Kasumi-1 (cell line): ENCODE data around the gene VIL1.

ENCODE experiments used
- DNase-seq, 2 experiments: peaks; one replicate each; lab custom pipeline; 2025; lab: John Stamatoyannopoulos, UW

The VIL1 gene

DNA sequence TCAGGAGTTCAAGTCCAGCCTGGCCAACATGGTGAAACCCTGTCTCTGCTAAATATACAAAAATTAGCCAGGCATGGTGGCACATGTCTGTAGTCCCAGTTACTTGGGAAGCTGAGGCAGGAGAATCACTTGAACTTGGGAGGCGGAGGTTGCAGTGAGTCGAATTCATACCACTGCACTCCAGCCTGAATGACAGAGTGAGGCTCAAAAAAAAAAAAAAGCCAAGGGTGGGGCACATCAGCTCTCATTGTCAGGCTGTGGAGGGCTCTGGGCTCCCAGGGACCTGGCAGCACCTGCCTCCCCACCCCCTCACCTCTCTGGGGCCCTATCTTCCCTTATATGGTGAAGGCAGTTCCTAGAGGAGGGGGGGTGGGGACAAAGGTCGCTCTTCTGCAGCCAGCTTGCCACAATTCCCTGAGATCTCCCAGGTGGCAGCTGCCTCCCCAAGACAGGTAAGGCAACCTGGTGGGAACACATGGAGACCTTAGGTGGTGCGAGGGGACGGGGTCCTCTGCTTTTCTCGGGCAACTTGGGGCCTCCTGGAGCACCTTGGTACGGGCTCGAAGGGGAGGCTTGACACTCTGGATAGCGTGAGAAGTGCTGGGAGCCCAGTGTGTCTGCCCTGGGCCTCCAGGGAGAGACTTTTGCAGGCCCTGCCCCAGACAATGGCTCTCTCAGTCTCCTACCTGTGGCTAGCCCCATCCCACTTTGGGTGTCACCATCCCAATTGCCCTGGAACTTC lies at the start of gene VIL1:
Gene VIL1 (plus strand): TSS at position 407 of the 742 bp plus-strand sequence. CDS start 4,656 bp downstream, outside the sequence.
- no peak for DNase-seq

- no peak for DNase-seq
These were observed 49.6 kb upstream of the VIL1 start for GRCh38 chr2:218369330-218369729.

GRCh38 chr2:218370410-218371063 lies 48.4 kb upstream of the VIL1 start:
- peak; percentile 10 to 13 for DNase-seq

- no peak for DNase-seq
These were observed 47.0 kb upstream of the VIL1 start for GRCh38 chr2:218371983-218372350.

DNA sequence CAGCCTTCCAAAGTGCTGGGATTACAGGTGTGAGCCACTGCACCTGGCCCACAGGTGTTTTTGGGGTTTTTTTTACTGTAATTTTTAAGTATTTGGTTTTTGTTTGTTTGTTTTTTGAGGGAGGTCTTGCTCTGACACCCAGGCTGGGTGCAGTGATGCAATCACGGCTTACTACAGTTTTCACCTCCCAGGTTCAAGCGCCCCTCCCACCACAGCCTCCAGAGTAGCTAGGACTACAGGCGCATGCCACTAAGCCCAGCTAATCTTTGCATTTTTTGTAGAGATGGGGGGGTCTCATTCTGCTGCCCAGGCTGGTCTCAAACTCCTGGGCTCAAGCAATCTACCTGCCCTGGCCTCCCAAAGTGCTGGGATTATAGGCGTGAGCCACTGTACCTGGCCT lies 44.1 kb upstream of the VIL1 start:
- DNase-seq: no peak

DNA sequence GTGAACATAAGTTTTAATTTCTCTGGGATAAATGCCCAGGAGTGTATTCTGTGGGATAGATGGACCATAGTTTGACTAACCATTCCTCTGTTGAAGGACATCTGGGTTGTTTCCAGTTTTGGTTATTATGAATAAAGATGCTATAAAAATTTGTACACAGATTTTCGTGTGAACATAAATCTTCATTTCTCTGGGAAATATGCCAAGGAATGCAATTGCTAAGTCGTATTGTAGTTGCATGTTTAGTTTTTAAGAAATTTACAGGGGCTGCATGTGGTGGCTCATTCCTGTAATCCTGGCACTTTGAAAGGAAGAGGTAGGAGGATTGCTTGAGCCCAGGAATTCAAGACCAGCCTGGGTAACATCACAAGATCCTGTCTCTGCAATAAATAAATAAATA lies 43.7 kb upstream of the VIL1 start:
- DNase-seq: no peak

DNA sequence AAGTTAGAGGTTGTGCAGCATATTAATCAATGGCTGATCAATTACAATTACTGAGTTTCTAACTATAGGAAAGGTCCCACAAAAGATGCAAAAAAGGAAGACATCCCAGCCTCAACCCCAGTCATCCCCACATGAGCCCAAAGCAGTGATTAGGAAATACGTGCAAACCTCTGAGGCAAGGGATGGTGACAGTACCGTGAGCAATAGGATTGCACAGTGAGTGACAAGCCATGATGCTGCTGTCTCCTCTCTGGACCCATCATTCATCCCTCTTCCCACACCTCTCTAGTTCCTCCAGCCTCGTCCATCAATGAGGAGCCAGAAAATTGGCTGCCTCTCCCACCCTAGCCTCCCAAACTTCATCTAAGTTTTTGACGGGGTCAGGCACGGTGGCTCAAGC lies 40.9 kb upstream of the VIL1 start:
- no peak for DNase-seq

DNA sequence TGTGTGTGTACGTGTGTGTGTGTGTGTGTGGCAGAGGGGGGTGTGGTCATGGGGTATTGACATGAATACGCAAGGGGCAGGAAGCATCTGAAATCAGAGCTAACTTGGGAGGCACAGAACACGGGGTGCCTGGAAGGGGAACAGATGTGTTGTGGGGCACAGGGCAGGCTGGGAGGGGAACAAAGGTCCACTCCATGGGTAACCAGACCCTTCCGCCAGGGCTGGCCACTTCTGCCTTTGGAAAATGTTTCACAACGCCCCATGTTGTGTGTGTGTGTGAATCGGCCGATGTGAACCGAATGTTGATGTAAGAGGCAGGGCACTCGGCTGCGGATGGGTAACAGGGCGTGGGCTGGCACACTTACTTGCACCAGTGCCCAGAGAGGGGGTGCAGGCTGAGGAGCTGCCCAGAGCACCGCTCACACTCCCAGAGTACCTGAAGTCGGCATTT lies 37.0 kb upstream of the VIL1 start, which contains the start of gene SLC11A1:
Gene SLC11A1 (plus strand): TSS at position 358 of the 451 bp plus-strand sequence. CDS start 96 bp downstream, outside the sequence.
- DNase-seq: no peak

DNA sequence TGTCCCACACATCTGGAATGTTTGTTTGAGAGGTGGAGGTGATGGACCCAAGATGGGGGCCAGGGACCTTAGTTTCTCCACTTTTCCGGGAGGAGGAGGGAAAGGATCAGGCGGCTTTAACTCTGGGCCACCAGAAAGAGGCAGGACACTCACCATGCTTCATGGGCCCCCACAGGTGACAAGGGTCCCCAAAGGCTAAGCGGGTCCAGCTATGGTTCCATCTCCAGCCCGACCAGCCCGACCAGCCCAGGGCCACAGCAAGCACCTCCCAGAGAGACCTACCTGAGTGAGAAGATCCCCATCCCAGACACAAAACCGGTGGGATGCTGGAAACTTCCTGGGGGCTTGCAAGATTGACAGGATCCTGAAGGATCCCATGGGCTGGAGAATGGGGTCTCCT lies 36.1 kb upstream of the VIL1 start:
- no peak for DNase-seq

DNA sequence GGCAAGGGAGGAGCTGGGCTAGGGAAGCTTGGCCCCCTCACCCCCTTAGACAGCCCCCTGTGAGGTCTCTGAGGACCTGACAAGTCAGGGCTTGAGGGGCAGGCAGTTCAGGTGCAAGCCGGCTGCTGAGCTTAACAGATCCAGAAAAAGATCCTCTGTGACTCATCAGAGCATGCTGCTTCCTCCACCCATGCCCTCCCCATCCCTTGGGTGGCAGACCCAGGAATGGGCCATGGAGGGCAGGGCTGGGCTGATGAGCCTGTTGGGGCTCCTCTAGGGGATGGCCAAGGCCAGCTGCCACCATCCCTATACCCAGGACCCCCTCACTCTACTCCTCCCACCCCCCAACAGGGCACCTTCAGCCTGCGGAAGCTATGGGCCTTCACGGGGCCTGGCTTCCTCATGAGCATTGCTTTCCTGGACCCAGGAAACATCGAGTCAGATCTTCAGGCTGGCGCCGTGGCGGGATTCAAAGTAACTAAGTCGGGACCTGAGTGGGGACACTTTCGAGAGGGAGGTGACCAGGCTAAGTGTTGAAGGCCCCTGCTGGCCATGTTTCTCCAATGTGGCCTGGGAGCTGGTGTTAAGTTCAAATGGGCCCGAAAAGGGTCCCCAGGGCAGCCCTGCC lies 34.9 kb upstream of the VIL1 start:
- no peak for DNase-seq

- no peak for DNase-seq
These were observed 33.9 kb upstream of the VIL1 start for GRCh38 chr2:218384975-218385374.

DNA sequence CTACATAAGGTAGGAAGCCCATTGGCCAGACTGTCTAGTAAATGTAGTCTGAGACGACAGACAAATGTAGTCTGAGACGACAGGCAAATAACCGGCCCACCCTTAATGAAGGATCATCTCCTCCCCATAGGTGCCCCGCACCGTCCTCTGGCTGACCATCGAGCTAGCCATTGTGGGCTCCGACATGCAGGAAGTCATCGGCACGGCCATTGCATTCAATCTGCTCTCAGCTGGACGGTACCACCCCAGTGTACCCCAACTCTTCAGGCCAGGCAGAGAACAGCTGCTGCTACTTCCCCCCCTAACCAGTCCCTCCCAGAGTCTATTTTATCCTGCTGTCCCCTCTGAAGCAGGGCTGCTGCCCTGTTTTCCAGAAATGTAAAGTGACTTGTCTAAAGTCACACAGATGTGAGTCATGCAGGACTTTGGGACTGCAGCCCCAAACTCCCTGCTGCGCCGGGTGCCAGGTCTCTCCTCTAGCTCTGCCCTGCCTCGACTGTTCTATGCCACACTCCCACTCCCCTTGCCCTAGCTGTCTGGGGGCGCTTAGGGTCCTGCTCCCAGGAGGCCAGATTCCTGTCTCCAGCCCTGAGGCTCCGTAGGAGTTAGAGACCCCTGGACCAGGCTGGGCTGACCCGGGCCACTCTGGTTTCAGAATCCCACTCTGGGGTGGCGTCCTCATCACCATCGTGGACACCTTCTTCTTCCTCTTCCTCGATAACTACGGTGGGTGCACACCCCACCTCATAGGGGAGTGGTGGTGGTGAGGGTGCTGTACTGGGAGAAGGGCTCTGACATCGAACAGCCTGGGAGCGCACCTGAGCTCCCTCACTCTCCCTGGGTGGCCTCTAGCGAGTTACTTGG lies 32.2 kb upstream of the VIL1 start:
- DNase-seq: no peak

- no peak for DNase-seq
These were observed 31.3 kb upstream of the VIL1 start for GRCh38 chr2:218387369-218388194.

DNA sequence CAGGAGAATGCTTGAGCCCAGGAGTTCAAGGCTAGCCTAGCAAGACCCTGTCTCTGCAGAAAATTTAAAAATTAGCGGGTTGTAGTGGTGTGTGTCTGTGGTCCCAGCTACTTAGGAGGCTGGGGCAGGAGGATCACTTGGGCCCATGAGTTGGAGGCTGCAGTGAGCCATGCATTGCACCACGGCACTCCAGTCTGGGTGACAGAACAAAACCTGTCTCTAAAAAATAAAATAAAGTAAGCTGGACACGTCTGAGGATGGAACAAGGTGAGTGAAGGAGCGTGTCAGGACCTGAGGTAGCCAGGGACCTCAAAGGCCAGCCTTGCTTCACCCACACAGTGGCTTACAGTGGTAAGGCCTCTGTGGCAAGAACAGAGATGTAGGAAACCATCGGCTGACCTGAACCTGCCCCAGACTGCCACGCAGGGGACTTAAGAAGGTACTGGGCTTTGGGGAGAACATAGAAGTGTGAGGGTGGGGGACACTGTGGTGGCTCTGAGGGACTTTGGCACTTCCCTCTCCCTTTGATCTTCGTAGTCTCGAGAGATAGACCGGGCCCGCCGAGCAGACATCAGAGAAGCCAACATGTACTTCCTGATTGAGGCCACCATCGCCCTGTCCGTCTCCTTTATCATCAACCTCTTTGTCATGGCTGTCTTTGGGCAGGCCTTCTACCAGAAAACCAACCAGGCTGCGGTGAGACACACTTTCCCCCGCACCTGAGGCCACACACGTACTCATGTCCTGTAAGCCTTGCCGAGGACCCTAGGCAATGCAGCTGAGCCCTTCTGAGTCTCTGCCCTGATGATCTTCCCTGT lies 29.4 kb upstream of the VIL1 start:
- DNase-seq: no peak

- DNase-seq: no peak
These were observed 27.7 kb upstream of the VIL1 start for GRCh38 chr2:218391202-218391601.

DNA sequence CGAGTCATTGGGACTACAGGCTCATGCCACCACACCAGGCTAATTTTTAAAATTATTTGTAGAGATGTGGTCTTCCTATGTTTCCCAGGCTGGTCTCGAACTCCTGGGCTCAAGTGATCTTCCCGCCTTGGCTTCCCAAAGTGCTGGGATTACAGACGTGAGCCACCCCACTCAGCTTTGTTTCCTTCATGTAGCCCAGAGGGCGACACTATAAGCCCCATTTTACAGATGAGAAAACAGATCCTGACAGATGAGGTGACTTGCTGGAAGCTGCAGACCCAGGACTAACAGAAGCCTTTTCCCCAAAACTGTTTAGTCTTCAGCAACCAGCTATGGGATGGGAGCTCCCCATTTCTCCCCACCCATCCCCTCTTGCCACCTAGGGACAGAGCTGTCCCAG lies 26.5 kb upstream of the VIL1 start:
- DNase-seq: no peak

GRCh38 chr2:218392891-218393462 lies 25.9 kb upstream of the VIL1 start:
- no peak for DNase-seq

DNA sequence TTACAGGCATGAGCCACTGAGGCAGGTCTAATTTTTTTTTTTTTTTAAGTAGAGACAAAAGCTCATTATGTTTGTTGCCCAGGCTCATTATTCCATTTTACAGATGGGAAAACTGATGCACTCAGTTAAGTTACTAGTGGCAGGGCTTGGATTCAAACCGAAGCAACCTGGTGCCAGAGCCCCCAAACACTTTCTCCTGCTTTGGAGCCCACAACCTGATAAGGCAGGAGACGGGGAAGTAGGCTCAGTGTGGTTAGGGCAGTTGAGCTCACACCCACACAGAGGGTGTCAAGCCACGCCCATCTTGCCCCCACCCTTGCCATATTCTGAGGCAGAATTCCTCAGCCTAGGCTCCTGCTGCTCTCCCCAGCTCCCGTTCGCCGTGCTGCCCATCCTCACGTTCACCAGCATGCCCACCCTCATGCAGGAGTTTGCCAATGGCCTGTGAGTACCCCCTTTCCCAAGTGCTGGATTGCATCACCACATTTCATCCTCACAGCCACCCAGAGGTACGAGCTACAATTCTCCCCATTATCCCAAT lies 25.1 kb upstream of the VIL1 start:
- peak in 1 of 2 experiments; percentile 23 for DNase-seq

GRCh38 chr2:218394298-218395089 lies 24.4 kb upstream of the VIL1 start:
- peak in 1 of 2 experiments; percentile 0 for DNase-seq
